GM18526 (cell line): ENCODE results near the gene USP3.

Source experiments
- POLR2A ChIP-seq: IDR thresholded peaks from 3 replicates; pipeline ENCODE4 v1.6.1; 2011; ENCODE audit not compliant: insufficient read length; ENCODE audit errors: extremely low read depth

USP3 gene

DNA sequence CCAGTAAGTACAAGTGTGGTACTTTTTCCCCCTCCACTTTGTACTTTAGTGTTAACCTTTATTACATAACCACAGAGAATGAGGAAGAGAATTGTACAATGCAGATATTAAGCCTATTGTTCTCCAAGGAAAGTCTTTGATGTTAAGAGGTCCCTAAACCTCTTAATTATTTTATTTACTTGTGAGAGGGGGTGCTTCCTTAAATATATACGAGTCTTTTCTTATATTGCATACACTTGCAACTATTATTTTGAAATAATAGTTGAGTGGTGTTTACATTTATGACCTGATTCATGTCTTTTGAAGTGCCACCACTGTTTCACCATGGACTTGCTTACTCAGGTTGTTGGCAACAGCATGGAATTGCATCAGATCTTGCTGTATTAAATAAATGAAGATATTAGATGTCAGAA, 10.1 kb downstream of the USP3 start:
- TF ChIP-seq POLR2A, result no peak

- TF ChIP-seq POLR2A, result no peak
Observed at GRCh38 chr15:63517202-63517601, 12.8 kb downstream of the USP3 start.

- no peak for TF ChIP-seq POLR2A
Observed at GRCh38 chr15:63517628-63518027, 13.2 kb downstream of the USP3 start.

DNA sequence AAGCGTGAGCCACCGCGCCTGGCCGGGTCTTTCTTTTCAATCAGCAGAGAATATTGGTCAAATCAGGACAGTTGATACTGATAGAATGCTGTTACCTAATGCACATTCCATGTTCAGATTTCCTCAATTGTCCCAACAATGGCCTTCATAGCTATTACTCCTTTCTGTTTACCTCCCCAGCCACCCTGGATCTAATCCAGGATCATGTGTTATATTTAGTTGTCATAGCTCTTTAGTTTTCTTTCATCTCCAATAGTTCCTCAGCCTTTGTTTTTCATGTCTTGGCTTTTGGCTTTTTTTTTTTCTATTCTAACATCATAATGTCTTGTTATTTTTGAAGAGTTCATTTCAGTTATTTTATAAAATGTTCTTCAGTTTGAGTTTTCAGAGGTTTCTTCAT, 14.6 kb downstream of the USP3 start:
- TF ChIP-seq POLR2A, result no peak

GRCh38 chr15:63519548-63520178, 15.3 kb downstream of the USP3 start:
- no peak for TF ChIP-seq POLR2A

DNA sequence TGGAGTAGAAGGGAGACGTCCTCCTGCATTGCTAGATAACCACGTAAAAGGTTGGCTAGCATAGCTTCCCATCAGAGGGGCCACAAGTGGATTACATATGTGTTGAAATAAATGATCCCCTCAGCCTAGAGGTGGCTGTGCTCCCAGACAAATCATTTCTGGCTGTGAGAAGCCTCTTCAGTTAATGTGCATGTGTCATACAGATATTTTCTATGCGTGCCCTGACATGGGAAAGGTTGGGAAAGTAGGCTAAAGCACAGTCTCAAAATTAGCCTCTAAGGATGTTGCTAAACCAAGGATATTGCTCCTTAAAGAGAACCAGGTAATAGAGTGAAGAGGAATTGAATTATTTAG, 17.8 kb downstream of the USP3 start:
- no peak for TF ChIP-seq POLR2A

DNA sequence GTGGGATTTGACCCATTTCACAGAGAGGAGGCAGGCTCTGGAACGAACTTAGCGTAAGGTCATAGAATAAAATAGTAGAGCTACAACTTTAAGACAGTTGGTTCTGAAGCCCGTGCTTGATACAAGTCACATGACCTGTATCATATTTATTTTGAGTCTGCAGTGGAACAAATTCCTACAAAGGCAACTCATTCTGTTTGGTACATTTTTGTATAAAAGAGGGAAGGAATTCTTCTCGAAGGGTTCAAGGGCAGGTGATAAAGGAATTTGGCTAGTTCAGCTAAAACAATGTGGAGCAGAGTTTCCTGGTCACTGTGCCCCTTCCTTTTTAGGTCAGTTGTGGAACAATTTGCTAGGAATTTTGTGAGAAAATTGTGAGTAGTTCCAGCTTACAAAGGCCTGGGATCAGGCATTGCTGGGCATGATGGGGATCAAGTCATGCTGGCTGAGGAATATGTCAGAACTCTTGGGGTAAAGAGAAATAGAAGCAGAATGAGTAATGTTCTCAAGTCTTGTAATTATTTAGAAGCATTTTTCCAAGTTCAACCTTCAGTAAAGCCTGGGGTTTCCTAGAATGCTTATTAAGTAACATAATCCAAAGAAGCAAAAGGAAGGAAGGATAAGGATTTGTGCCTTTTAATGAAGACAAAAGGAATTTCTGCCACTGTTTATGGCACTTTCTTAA, 19.1 kb downstream of the USP3 start:
- TF ChIP-seq POLR2A, result no peak

DNA sequence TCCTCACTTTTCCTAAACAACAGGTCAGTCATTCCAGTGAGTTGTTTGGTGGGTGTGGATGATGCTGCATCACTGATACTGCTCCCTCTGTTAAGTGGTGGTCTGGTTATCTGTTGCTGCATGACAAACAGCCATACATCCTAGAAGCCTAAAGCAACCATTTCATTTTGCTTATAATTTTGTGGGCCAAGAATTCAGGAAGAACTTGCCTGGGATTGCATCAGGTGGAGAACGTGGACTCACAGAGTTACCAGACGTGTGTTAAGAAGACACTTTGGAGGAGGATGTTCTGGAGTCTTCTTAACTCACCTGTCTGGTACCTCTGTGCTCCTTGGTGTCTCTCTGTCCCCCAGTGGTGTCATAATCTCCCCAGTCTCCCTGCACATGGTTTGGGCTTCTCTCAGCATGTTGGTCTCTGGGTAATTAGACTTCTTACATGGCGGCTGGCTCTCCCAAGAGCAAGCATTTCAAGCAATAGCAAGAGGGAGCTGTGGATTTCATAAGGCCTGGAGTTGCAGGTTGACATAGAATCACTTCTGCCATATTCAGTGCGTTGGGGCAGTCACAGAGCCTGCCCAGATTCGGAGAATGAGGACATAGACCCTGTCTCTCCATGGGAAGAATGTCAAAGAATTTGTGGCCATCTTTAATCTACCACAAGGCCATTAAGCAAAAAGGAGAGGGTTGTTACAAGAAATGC, 20.1 kb downstream of the USP3 start:
- no peak for TF ChIP-seq POLR2A

DNA sequence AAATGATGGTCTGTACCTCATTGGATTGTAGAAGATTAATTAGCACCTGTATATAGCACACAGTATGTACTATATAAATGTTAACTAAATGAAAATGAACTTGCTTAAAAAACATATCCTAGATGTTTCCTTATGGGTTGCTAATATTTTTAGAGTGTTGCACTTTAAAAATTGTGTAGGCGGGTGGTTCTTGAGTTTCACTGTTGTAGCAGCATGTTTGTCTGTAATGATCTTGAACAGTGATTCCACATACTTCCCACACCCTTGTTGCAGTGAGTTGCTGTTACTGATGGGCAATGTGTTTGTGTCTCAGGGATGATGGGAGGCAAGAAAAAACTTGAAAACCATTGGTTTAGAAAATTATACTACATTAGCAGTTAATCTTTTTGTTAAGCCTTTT, 22.0 kb downstream of the USP3 start:
- TF ChIP-seq POLR2A, result no peak

GRCh38 chr15:63528138-63528659, 23.8 kb downstream of the USP3 start:
- no peak for TF ChIP-seq POLR2A

DNA sequence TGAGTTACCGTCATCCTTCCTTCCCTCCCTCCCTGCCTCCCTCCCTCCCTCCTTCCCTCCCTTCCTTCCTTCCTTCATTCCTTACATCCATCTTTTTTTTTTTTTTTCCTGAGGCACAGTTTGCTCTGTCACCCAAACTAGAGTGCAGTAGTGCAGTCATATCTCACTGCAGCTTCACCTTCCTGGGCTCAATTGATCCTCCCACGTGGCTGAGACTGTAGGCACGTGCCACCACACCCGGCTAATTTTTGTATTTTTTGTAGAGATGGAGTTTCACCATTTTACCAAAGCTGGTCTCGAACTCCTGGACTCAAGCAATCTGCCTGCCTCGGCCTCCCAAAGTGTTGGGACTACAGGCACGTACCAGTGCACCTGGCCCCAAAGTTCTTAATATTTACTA, 25.8 kb downstream of the USP3 start:
- no peak for TF ChIP-seq POLR2A

DNA sequence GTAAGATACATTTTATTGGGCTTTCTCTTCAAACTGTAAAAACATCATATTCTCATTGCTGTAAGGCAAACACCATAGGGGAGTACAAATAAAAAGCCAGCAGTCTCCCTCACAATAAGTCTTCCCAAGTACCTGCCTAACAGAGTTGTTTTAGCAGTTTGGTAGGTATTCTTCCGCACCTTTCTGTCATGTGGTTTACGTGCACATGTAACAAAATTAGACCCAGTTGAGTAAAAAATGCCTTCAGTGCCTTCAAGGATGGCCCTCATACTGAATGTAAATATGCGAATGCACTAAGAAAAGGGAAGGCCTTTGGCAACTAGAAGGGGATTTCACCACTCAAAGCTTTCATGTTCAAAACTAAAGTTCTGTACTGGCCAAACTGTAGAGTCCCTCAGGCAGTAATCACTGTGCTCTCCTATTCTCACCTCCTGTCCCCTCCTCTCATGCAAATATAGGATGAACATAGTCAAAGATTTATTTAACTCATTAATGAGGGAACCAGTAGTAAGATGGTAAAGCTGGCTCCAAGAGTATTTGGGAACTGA, 26.4 kb downstream of the USP3 start:
- TF ChIP-seq POLR2A, result no peak

DNA sequence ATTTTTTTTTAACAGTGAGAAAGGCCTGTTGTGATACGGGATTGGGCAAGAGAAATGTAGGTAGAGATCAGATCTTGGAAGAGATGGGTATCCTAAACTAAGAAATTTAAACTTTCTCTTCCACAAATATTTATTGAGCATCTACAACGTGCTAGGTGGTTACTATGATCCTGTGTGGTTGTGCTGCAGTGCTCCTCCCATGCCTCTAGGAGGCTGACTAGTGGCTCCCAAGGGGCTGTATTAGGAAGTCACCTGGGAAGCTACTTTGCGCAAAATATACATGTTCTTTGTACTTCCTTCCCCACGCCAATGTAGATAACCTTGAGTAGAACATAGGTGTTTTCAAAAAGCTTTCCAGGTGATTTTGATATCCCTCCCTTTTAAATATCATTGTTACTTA, 27.2 kb downstream of the USP3 start:
- no peak for TF ChIP-seq POLR2A

DNA sequence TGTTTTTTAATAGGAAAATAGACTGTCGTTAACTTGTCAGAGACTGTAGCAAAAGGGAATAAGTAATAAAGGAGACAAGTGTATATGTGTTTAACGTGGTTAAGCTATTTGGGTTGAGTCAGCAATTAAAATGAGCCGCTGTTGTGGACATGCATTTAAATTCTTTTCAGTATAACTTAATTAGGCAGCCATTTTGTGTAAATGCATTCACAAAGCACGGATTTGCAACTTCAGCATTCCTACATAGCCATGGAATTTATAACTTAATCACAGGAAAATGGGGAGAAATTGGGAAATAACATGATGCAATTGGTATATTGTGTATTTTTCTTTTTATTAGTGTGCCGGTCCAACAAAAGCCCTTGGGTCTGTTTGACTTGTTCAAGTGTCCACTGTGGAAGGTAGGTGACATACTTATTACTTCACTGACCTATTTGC, 27.9 kb downstream of the USP3 start:
- no peak for TF ChIP-seq POLR2A

DNA sequence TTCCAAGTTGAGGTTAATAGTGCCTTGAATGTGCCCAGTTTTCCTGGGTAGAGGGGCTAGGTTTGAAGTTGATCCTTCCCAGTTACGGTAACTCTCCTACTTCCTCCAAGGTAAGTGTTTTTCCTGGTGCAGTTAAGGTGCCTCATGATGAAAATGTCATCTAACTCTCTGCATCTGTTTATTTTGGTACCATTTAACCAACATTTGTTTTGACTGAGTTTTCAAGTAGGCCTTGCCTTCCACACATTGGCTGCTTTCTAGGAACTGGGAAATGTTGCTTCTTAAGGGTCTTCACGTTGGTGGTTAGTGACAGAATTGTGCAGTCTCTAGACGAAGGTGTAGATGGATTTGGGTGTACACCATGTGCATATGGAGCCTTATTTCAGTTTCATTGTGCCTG, 31.3 kb downstream of the USP3 start:
- no peak for TF ChIP-seq POLR2A

DNA sequence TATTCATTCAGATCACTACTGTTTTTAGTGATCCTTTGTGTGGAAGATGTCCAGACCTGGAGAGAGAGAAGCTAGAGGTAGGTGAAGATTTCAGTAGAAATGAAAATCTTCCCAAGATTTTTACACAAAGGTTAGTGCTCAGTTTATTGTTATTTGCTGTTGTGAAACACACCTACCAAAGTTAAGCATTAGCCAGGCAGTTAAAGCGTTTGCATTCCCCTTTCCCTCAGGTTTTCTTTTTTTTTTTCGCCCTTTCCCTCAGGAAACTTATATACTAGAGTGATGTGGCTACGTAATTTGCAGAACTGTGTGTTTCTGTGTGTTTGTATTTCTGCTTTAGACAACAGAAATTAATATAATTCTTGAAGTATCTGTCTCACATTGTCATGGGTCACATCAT, 34.5 kb downstream of the USP3 start:
- TF ChIP-seq POLR2A, result no peak
